Common myeloid progenitor, CD34-positive (primary cell): ENCODE measurements around the gene ZNF594.

Source experiments
- CTCF ChIA-PET: fragments of 350-600 bp; sonication (Branson Sonifier 250); formaldehyde crosslinking; loops from one replicate; lab custom pipeline; 2021; ENCODE audit warnings: antibody characterized with exemption; lab: Charles Lee
- POLR2A ChIA-PET: fragments of 350-600 bp; sonication (Branson Sonifier 250); formaldehyde crosslinking; loops from one replicate; lab custom pipeline; 2021; ENCODE audit warnings: antibody characterized with exemption; lab: Charles Lee
- DNase-seq, 3 donors: peaks; one replicate each; pipeline versions ENCODE4 v3.0.0 to v3.0.0-alpha.2; 2013
- H3K27ac ChIP-seq, 2 experiments: 1 replicate in 1 of 2; 2 replicates in 1 of 2; pipeline ENCODE4 v1.7.0; 2013; ENCODE audit warnings: inconsistent platforms in 2 of 2, low read length in 2 of 2, mild to moderate bottlenecking in 2 of 2, low read depth in 1 of 2, moderate library complexity in 1 of 2; ENCODE audit not compliant: severe bottlenecking in 2 of 2, insufficient read depth in 1 of 2, poor library complexity in 1 of 2
- H3K27me3 ChIP-seq, 5 experiments: replicated peaks in 2 of 5; 1 replicate in 3 of 5; 2 replicates in 2 of 5; pipeline versions ENCODE4 v1.6.1 to v1.7.0; 2013; ENCODE audit warnings: low read length in 4 of 5, mild to moderate bottlenecking in 2 of 5, moderate library complexity in 2 of 5, inconsistent platforms in 1 of 5; ENCODE audit not compliant: insufficient read depth in 5 of 5, control insufficient read depth in 4 of 5
- H3K36me3 ChIP-seq, 4 experiments: 1 replicate in 2 of 4; 2 replicates in 2 of 4; pipeline versions ENCODE4 v1.6.1 to v1.7.0; 2013; ENCODE audit warnings: low read length in 3 of 4, control low read depth in 1 of 4, mild to moderate bottlenecking in 1 of 4; ENCODE audit not compliant: control insufficient read depth in 4 of 4, insufficient read depth in 4 of 4
- H3K4me1 ChIP-seq, 4 experiments: 1 replicate in 3 of 4; 2 replicates in 1 of 4; pipeline versions ENCODE4 v1.6.1 to v1.7.1; 2013; ENCODE audit warnings: low read length in 3 of 4, mild to moderate bottlenecking in 3 of 4, control low read depth in 1 of 4, inconsistent platforms in 1 of 4, moderate library complexity in 1 of 4; ENCODE audit not compliant: control insufficient read depth in 4 of 4, insufficient read depth in 4 of 4; ENCODE audit errors: control extremely low read depth in 1 of 4
- H3K4me3 ChIP-seq, 7 experiments: 1 replicate in 4 of 7; 2 replicates in 3 of 7; pipeline versions ENCODE4 v1.5.1 to v1.7.0; 2013; ENCODE audit warnings: mild to moderate bottlenecking in 7 of 7, low read length in 6 of 7, moderate library complexity in 6 of 7, inconsistent platforms in 2 of 7, low read depth in 2 of 7, control low read depth in 1 of 7; ENCODE audit not compliant: insufficient read depth in 4 of 7, control insufficient read depth in 1 of 7; ENCODE audit errors: extremely low read depth in 1 of 7
- H3K9me3 ChIP-seq, 5 experiments: 1 replicate in 4 of 5; 2 replicates in 1 of 5; pipeline versions ENCODE4 v1.6.1 to v1.7.1; 2013; ENCODE audit warnings: low read length in 4 of 5, mild to moderate bottlenecking in 2 of 5, inconsistent platforms in 1 of 5, low read depth in 1 of 5, moderate library complexity in 1 of 5; ENCODE audit not compliant: control insufficient read depth in 4 of 5, insufficient read depth in 2 of 5; ENCODE audit errors: control extremely low read depth in 1 of 5
- WGBS: methylation state at CpG from one replicate; pipeline ENCODE4 v1.1.5; 2013; ENCODE audit not compliant: insufficient coverage; 5-methylcytosine and 5-hydroxymethylcytosine counted together

Gene ZNF594

DNA sequence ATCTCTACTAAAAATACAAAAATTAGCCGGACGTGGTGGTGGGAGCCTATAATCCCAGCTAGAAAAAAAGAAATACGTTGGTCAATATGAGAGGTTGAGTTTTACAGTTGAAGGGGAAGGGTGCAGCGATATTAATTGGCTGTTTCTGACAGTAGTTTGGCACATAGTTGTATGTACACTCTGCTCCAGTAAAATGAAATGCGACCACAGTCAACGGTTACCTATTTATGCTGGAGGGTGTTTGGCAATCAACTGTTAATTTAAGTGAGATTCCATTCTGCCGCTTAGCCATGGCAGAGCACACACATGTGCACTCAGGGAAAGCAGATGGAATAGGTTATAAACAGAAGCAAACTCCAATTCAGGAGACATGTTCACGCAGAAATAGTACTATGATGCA lies 9.3 kb upstream of the ZNF594 start:
- POLR2A ChIA-PET, result no interaction called here
- H3K36me3 ChIP-seq, result peaks cover 0 to under 1% (median 0%) of the 10 kb centered on the region in 4 experiments
- no peak overlapping the region for H3K27ac ChIP-seq
- CTCF ChIA-PET, result no interaction called here
- DNase-seq, result no peak
- 96% methylated on average over 7 of the region's 8 CpGs for WGBS
- H3K9me3 ChIP-seq, result no peaks in the 10 kb centered on the region
- no peaks in the 10 kb centered on the region for H3K4me1 ChIP-seq
- no peak overlapping the region for H3K4me3 ChIP-seq
- no peaks in the 10 kb centered on the region for H3K27me3 ChIP-seq

GRCh38 chr17:5200360-5200759 lies 8.7 kb upstream of the ZNF594 start:
- no CpG with 5 or more reads among the region's 2 CpGs for WGBS
- Histone ChIP-seq H3K4me1 (no peaks in the 10 kb centered on the region), H3K36me3 (peaks cover 0 to 3% (median 0%) of the 10 kb centered on the region in 4 experiments), H3K27ac (no peak overlapping the region), H3K27me3 (no peaks in the 10 kb centered on the region), H3K9me3 (no peaks in the 10 kb centered on the region), H3K4me3 (no peak overlapping the region)
- DNase-seq, result no peak
- CTCF ChIA-PET, result no interaction called here
- POLR2A ChIA-PET, result no interaction called here

- WGBS, result 60% methylated on average over 4 of the region's 7 CpGs
- CTCF ChIA-PET, result interaction anchor here (0.6 to 1.4 kb wide), 4 partner anchors 12 to 320 kb away, joined by 3 to 4 read pairs (median 3); no protein-coding TSS in a partner anchor
- no peaks in the 10 kb centered on the region for H3K4me1 ChIP-seq
- POLR2A ChIA-PET, result no interaction called here
- no peak overlapping the region for H3K27ac ChIP-seq
- no peaks in the 10 kb centered on the region for H3K9me3 ChIP-seq
- no peak for DNase-seq
- H3K27me3 ChIP-seq, result no peaks in the 10 kb centered on the region
- H3K4me3 ChIP-seq, result no peak overlapping the region
- H3K36me3 ChIP-seq, result peaks cover 0 to 3% (median 0%) of the 10 kb centered on the region in 4 experiments
Measured at GRCh38 chr17:5198472-5198871, 6.8 kb upstream of the ZNF594 start.

- CTCF ChIA-PET, result interaction anchor here (0.6 to 1.2 kb wide), 5 partner anchors 13 to 1992 kb away, joined by 3 read pairs; no protein-coding TSS in a partner anchor
- Histone ChIP-seq H3K4me1 (peaks cover 0 to 13% (median 7%) of the 10 kb centered on the region in 4 experiments), H3K27ac (no peak overlapping the region), H3K27me3 (no peaks in the 10 kb centered on the region), H3K36me3 (peaks cover 2 to 9% (median 6%) of the 10 kb centered on the region in 4 experiments), H3K4me3 (no peak overlapping the region), H3K9me3 (peaks cover 4 to 12% (median 6%) of the 10 kb centered on the region in 5 experiments)
- POLR2A ChIA-PET, result interaction anchor here (0.6 kb wide), 1 partner anchor 9 kb away, joined by 4 read pairs; no protein-coding TSS in a partner anchor
- 100% methylated on average over 1 of the region's 2 CpGs for WGBS
- DNase-seq, result no peak
Measured at GRCh38 chr17:5194346-5194745, 2.7 kb upstream of the ZNF594 start.

GRCh38 chr17:5184288-5184687 lies 7.4 kb downstream of the ZNF594 start:
- no peak for DNase-seq
- Histone ChIP-seq H3K27ac (no peak overlapping the region), H3K4me3 (peak overlapping the region in 2 of 7 experiments; percentile 6 to 31), H3K4me1 (no peaks in the 10 kb centered on the region), H3K36me3 (peaks cover 5 to 38% (median 11%) of the 10 kb centered on the region in 4 experiments), H3K27me3 (no peaks in the 10 kb centered on the region), H3K9me3 (peaks cover 13 to 85% (median 69%) of the 10 kb centered on the region in 5 experiments)
- WGBS, result 100% methylated on average over 2 of the region's 2 CpGs
- POLR2A ChIA-PET, result no interaction called here
- CTCF ChIA-PET, result no interaction called here

DNA sequence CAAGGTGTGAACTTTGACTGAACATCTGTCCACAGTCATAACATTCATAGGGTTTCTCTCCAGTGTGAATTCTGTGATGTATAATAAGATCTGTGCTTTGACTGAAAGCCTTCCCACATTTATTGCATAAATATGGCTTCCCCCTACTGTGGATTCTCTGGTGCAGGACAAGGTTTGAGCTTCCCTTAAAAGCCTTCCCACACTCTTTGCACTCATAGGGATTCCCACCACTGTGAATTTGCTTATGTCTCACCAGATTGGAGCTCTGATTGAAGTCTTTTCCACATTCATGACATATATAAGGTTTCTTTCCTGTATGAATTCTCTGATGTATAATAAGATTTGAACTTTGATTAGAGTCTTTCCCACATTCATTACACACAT lies 8.3 kb downstream of the ZNF594 start:
- POLR2A ChIA-PET, result no interaction called here
- Histone ChIP-seq H3K4me1 (no peaks in the 10 kb centered on the region), H3K27ac (no peak overlapping the region), H3K4me3 (no peak overlapping the region), H3K36me3 (peaks cover 5 to 34% (median 10%) of the 10 kb centered on the region in 4 experiments), H3K27me3 (no peaks in the 10 kb centered on the region), H3K9me3 (peaks cover 13 to 86% (median 73%) of the 10 kb centered on the region in 5 experiments)
- CTCF ChIA-PET, result interaction anchor here (0.8 to 1.0 kb wide), 2 partner anchors 9 to 43 kb away, joined by 3 to 5 read pairs; no protein-coding TSS in a partner anchor
- DNase-seq, result no peak

DNA sequence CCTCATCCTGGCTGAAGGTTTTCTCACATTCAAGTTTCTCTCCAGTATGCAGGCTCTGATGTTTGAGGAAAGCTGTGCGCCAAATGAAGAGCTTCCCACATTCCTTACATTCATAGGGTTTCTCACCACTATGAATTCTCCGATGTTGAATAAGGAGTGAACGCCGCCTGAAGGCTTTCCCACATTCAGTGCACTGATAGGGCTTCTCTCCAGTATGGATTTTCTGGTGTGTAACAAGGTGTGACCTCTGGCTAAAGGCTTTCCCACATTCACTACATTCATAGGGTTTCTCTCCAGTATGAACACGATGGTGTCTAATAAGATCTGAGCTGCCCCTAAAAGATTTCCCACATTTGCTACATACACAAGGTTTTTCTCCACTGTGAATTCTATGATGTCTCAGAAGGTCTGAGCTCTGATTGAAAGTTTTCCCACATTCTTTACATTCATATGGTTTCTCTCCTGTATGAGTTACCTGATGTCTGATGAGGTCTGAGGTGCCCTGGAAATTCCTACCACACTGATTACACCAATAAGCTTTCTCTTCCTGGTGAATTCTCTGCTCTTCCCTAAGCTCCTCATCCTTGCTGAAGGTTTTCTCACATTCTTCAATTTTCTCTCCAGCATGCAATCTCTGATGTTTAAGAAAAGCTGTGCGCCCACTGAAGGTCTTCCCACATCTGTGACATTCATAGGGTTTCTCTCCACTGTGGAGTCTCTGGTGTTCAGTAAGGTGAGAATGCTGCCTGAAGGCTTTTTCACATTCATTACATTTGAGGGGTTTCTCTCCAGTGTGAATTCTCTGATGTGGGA lies 8.9 kb downstream of the ZNF594 start:
- Histone ChIP-seq H3K9me3 (peaks cover 13 to 86% (median 72%) of the 10 kb centered on the region in 5 experiments), H3K27me3 (no peaks in the 10 kb centered on the region), H3K4me3 (no peak overlapping the region), H3K36me3 (peaks cover 5 to 32% (median 9%) of the 10 kb centered on the region in 4 experiments), H3K27ac (no peak overlapping the region), H3K4me1 (no peaks in the 10 kb centered on the region)
- CTCF ChIA-PET, result interaction anchor here (0.8 to 1.4 kb wide), 3 partner anchors 10 to 42 kb away, joined by 3 to 5 read pairs (median 3); no protein-coding TSS in a partner anchor
- 98% methylated on average over 4 of the region's 6 CpGs for WGBS
- DNase-seq, result no peak
- POLR2A ChIA-PET, result no interaction called here
